ENCODE measurements around the gene ERFL.
"Not testable (repeated sequence)": the region's sequence is repeated elsewhere in the genome, so short reads cannot be mapped to it uniquely, and the experiment has no call there.

Gene ERFL

DNA sequence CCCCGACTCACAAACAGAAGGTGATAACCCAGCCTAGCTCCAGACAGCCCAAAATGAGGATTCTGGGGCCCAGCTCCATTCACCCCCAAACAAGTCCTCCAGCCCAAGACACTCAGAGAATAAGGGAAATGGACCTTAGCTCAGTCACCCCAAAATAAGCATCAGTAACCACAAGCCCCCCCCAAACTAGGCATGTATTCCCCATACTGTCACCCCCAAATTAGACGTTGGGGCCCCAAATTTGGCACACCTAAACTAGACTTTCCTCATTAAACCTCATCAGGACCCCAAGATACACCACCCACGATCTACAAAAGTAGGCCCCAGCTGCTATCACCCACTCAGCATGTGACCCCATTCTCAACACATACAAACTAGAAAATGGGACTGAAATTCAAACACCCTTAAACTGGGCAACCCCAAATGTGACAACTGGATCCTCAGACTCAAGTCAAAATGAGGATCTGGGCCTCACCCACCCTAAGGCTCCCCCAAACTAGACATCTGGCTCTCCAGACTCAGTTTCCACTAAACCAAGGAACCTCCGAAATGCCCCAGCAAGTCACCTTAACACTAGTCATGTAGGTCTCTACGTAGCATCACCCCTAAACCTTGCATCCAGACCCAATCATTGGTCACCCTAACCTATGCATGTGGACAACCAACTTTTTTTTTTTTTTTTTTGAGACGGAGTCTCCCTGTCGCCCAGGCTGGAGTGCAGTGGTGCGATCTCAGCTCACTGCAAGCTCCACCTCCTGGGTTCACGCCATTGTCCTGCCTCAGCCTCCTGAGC lies 13.4 kb upstream of the ERFL start:
- DNase-seq: no peak

DNA sequence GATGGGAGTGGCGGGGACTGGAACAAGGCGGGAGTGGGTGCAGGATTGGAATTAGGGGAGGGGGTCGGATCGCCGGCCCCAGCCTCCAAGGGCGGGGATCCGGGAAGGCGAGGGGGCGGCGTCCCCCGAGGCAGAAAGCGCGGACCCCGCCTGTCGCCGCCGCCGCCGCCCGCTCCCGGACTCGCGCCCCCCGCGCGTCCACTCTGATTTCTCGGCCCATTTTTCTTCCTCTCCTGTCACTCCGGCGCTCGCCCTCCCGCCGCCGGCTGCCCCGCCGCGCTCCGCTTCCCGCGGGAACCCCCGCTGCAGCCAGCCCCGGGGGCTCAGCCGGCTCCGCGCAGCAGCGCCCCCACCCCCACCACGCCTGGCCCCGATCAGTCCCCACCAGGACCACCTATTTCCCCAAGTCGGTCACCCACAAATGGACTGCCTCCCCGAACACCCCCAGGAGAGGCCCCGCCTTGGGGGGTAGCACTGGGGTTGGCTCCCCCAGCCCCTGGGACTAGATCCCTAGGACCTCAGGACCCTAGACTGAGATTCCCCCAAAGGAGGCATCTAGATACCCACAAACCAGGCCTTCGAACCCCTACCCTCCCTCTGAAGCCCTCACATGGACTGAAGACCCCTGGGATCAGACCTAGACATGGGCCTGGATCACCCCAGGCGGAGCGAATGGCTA lies 12.6 kb upstream of the ERFL start:
- no peak for DNase-seq

DNA sequence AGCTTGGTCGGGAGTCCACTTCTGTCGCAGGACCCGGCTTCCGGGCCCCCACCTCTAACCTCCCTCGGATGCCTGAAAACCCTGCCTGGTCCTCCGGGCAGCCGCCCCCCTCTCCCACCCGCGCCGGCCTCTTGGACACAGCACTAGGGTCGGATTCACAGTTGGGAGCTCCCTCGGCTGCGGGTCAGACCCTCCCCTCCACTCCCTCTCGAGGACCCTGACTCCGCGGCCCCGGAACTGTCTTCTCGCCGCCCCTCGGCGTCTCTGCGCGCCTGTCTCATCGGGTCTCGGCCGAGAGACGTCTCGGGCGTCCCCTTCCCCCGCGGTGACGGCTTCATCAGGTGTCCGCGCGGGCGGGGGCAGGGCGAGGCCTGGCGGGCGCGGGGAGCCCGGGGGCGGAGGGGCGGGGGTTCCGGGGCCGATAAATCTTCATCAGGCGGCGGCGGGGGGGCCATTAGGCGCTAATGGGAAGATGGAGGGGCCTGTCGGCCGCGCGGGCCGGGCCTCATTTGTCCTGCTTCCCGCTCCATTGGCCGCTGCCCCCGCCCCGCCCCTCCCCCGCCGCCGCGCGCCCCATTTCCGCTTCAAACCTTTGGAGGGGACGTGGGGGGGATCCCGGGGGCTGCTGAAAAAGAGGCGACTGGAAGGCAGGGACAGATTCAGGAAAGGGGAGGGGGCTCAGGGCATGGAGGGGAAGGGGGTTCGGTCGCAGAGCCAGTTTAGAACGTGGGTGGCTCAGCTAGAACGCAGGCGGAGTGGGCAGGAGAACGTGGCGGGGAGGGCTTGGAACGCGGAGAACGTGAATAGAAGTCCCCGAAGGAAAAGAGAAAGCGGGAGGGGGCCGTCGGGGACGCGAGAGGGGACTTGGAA lies 11.8 kb upstream of the ERFL start:
- no peak for DNase-seq

DNA sequence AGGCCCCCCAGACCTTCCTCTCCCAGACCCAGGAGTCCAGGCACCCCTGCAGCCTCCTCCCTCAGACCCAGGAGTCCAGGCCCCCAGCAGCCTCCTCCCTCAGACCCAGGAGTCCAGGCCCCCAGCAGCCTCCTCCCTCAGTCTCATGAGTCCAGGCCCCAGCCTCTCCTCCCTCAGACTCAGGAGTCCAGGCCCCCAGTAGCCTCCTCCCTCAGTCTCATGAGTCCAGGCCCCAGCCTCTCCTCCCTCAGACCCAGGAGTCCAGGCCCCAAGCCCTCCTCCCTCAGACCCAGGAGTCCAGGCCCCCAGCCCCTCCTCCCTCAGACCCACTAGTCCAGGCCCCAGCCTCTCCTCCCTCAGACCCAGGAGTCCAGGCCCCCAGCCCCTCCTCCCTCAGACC lies 11.0 kb upstream of the ERFL start:
- DNase-seq: not testable (repeated sequence)

DNA sequence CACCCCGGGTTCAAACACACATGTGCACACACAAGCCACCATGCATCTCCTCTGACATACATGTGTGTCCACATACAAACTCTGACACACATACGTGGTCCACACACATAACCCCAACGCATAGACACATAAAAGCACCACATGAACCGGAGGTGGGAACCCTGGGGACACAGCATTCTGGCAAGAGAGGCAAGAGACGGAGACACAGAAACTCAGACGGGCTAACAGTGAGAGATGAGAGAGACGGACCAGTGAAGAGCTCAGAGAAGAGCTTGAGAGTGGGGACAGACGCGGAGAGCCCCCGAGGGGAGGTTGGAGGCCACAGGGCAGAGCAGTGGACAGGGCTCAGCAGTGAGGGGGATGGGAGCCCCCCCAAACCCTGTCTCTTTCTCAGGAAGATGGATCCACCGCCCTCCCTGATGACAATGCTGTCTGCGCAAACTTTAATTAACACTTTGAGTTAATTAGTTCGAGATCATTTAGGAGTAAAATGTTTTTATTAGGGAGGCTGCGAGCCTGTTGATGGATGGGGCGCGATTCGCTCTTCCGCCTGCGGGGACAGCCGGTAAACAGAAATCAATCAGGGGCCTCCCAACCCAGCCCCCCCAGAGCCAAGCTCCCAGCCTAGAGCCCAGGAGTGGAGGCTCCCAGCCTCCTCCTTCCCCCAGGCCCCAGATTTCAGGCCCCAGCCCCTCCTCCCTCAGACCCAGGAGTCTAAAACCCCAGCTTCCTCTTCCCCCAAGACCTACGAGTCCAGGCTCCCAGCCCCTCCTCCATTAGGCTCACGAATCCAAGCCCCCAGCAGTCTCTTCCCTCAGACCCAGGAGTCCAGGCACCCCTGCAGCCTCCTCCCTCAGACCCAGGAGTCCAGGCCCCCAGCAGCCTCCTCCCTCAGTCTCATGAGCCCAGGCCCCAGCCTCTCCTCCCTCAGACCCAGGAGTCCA lies 9.5 kb upstream of the ERFL start:
- DNase-seq: no peak

DNA sequence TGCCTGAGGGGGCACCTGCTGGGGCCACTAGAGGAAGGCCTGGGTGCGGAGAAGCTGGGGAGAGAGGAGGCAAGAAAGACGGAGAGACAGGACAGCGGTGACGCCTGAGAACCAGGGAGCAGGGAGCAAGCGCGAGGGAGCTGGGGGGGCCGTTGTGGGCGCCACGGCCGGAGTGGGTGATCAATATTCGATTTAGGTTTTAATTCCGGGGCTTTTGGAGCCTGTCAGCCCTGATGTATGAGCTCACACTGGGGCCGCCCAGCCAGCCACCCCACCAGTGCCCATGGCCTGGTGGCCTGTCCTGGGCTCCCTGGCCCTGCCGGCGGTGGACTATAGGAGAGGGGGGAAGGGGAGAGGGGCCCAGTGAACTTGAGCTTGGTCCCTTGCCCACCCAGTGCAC lies 8.7 kb upstream of the ERFL start:
- no peak for DNase-seq

DNA sequence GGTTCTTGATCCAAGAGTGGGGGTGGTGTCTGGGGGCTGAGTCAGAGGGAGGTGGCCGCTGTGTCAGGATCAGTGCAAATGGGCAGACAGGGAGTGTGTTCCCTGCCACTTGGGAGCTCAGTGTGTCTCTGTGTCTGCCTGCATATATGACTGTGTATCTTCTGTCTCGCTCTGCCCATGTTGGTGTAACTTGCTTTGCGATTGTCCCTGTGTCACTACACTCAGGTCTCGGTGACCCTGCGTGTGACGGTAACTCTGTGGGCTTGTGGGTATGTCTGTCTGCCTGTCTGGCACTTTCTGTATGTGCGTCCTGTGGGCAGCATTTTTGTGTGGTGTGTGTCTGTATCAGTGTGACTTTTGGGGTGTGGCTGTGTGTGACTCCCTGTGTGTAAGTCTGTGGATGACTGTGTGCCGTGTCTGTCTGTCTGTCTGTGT lies 8.2 kb upstream of the ERFL start:
- DNase-seq: no peak

DNA sequence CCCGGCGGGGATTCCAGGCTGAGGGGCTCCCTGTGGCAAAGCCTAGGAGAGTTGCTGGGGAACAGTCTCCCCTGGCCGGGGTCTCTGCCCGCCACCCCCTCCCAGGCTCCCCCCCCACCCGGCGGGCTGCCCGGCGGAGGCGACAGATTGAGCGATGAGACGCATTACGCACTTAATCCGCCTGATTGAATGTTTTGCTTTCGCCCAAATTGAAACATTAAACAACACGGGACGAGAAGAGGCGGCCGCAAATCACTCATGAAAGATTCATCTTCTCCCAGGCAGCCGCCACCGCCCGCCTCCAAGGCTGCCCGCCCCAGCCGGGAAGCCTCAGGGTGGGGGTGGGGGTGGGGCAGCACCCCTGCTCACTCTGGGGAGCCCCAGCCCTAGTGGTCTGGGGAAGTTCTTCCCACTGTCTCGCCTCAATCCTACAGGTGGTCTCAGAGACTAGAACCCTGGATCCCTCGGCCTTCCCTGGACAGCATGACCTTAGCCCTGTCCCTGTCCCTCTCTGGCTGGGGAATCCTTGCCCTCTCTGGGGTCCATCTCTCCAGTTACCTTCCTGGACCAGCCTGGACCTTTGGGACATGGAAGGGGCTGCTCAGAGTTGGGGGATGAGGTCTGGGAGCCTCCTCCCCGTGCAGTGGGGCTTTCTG lies 7.6 kb upstream of the ERFL start:
- DNase-seq: no peak

DNA sequence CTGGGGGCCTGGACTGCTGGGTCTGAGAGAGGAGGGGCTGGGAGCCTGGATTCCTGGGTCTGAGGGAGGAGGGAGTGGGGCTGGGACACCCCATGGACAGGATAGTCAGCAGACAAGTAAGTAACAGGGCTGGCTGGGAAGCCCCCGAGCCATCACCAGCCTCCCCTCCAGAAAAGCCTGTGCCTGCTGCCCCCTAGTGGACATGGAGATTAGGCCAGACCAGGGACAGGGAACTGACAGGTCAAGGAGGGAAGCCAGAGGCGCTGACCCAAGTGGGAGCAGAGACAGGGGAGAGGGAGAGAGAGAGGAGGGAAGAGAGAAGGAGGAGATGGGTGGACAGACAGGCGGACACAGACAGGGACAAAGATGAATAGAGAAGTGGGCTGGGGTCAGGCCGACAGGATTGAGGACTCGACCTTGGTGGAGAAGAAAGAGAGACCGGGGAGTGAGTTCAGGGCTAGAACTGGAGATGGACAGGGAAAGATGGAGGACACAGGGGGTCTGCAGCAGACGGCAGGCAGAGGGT lies 6.7 kb upstream of the ERFL start:
- DNase-seq: peak; percentile 3 to 32

DNA sequence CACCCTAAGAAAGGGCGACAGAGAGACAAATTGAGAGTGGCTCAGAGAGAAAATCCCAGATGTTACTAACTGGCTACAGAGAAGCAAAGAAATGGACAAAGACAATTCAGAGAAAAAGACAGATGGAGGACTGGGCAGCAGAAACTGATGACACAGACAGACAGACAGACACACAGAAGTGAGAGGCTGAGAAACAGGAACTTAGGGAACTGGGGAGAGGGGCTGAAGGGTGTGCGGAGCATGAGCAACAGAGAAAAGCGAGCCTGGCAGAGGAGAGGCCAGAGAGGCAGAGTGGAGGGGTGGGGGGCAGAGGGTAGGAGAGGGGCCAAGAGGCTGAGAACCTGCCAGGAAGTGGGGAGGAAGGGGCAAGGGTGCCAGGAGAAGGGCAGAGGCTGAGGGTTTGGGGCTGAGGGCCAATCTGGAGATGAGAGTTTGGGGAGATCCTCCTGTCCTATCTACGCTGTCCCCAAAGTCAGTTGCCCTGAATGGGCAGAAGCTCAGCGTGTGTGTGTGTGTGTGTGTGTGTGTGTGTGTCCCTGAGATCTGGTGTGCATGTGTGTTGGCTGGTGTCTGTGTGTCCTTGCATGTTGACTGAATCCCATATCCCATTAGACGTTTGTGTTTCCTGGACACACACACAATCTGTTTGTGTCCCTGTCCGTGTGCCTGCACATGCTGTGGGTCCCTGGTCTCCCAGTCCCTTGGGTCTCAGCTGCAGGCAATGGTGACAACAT lies 5.6 kb upstream of the ERFL start:
- no peak for DNase-seq

DNA sequence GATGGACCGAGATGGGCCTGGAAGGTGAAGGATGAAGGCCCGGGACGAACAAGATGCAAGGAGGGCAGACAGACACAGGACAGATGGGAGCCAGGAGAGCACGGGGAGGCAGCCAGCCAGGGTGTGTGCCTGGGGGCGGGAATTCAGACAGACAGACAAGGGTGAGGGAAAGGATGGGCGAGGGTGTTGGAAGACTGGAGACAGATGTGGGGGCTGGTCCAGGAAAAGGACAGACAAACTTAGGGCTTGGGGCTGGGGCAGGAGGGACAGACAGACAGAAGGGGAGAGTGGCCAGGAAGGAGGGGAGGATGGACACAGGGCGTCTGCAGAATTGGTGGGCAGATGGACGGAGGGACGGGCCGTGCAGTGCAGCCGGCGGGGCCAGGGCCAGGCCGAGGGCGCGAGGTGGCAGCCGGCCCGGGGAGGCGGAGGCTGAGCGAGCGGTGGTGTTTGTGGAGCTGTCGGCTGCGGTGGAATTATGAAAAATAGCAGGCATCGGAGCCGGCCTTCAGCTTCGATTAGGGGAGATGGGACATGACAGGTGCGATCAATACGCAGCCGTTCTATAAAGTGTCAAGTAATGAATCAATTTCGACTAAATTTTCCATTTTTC lies 4.6 kb upstream of the ERFL start:
- no peak for DNase-seq

DNA sequence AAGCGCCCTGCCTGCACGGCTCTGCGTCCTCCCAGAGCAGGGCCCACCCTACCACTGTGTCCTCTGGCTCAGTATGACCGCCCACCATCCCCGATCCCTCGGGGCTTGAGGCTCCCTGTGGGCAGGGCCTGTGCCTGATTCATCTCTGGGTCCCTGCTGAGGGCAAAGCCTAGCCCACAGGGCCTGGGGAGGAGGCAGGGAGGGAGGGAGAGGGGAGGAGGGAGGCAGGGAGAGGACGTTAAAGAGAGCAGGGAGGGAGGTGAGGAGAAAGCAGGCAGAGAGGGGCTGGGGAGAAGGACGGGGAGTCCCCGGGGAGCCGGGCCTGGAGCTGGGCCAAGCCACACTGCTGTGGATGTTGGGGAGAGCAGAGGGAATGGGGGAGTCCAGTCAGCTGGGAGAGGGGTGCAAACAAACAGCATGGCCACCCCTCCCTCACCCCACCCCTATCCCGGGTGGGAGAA lies 4.0 kb upstream of the ERFL start:
- no peak for DNase-seq

DNA sequence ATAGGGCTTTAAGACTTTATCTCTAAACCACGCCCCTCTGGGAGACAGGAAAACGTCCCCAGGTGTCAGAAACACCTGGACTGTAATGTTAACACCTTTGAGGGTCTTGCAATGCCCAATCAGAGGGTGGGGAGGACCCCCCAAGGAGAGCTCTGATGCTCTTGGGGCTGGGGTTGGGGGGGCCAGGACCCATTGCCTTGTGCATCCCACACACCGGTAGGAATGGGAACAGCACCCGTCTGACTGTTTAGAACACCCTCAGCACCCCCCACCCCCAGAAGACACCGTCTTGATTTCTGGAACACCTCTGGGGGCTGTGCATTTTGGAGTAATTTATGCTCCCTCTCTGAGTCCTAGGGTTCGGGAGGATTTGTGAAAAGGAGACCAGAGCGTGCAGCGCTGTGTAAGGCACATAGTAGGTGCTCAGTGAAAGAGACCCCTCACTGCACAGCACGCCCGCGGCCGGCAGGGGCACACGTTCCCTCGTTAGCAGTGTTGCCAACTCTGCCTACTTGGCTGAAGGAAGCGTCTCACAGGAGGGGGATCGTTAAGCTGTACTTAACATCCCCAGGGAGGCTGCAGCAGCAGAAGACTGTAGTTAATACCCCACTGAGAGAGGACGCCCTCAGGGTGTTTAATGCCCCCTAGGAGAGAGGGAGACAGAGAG lies 2.8 kb upstream of the ERFL start:
- no peak for DNase-seq

DNA sequence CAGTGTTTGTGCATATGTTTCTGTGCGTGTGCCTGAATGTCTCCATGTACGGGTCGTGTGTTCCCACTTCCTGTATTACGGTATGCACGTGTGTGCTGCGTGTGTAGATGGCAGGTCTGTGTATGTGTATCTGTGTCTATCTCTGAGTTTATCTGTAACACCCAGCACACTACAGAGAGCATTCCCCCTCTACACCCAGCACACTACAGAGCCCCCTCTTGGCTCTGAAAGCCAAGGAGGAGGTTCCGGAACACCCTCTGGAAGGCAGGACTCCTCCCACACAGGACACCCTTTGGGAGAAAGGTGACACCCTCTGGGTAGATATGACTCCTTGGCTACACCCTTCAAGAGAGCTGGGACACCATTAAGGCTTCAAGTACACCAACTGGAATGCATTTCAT lies 2.1 kb upstream of the ERFL start:
- DNase-seq: no peak

DNA sequence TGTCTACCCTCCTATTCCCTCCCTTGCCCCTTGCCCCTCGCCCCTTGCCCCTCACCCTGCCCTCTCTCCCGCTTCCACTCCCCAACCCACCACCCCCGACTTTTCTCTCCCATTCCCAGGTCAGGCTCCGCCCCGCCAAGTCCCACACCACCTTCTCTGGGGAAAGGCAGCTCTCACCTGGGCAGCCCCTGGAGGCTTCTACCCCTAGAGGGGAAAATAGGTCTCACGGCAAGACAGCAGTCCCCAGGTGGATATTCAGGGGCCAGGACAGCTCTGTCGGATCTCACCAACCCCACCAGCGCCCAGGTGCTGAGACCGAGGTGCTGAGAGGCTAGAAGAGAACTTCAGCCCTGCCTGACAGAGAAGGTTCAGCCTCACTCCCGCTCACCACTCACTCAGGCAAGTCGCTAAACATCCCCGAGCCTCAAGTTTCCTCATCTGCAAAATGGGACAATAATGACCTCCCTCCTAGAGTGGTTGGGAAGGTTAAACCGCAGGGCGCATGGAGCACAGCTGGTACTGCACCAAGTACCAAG lies 1.4 kb upstream of the ERFL start:
- no peak for DNase-seq

DNA sequence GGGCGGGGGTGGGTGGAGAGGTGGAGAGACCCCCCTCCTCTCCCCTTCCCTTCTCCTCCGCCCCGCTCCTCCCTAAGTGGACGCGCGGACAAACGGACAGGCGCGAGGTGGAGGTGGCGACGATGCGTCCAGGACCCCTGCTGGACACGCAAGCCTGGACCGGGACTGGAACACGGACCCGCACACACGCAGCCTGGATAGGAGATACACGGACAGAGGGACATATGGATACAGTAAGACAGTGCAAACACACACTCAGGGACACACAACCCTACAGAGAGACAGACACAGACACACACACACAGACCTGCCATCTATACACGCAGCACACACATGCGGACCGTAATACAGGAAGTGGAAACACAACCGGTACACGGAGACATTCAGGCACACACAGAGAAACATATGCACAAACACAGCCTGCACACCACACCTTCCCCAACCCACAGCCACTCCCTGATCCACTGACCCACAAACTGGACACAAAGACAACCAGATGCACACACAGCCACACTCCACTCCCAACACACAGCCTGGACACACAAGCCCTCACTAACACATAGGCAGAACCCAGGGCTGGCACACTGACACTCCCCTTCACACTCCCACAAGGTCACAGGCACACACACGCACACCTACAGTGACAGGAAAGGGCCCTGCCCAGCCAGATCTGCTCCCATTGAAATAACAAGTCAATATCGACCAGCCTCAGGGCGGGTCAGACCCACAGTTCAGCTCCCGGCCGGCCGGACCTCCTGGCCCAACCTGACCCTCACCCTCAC lies 696 bp upstream of the ERFL start:
- DNase-seq: no peak

DNA sequence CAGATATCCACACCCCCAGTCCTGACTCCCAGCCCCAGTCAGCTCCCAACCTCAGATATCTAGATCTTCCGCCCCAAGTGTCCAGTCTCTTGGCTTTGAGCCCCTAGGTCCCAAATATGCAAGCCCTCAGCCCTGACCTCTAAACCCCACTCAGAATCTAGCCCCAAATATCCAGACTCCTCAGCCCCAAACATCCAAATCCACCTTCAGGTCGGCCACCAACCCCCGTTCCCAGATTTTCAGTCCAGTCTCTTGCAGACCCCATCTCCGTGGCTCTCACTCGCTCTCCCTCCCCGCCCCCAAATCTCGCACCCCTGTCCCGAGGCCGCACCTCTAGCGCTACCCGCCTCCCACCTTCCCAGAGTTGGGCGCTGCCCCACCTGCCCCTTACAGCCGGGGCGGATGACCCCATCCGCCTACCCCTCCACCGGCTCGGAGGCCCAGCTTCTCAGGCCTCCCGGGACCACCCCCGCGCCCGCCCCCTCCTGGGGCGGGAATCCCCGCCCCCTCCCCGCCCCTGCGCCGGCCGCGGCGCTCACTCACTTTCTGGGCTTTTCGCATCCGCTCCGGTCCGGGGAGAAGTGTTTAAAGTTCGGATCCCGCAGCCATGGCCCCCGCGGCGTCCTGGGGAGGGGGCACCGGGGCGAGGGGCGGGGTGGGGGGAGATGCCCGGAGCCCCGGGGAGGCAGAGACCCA lies 604 bp downstream of the ERFL start:
- no peak for DNase-seq

Measured in hippocampal formation (tissue), 2 donors.